OCI-LY3 (cell line): ENCODE measurements around the gene TMEM114.

Experiments used
- H2AFZ ChIP-seq: fragments of 200-600, 300-600 bp; shearing (Covaris generic); 2 replicates; pipeline ENCODE4 v1.6.0; 2014; ENCODE audit warnings: antibody characterized with exemption, low read depth, low read length
- H3K27ac ChIP-seq: fragments of 200-600, 300-600 bp; sonication (generic); 2 replicates; pipeline ENCODE4 v1.5.1; 2014; ENCODE audit warnings: mild to moderate bottlenecking, low read length, moderate library complexity, mixed read lengths
- H3K27me3 ChIP-seq: fragments of 200-600, 300-600 bp; sonication (generic); 2 replicates; pipeline ENCODE4 v1.6.1; 2014; ENCODE audit warnings: low read depth, low read length, mixed read lengths
- H3K36me3 ChIP-seq: fragments of 200-600, 300-600 bp; sonication (generic); replicated peaks from 2 replicates; pipeline ENCODE3; 2014; ENCODE audit warnings: low read depth, low read length, mixed read lengths
- H3K4me1 ChIP-seq: fragments of 300-600, 200-600 bp; sonication (generic); 2 replicates; pipeline ENCODE4 v1.6.1; 2014; ENCODE audit warnings: low read length, mixed read lengths
- H3K4me2 ChIP-seq: fragments of 200-600, 300-600 bp; sonication (generic); 2 replicates; pipeline ENCODE4 v1.6.1; 2014; ENCODE audit warnings: low read length, mixed read lengths
- H3K4me3 ChIP-seq: fragments of 300-600, 200-600 bp; sonication (generic); 2 replicates; pipeline ENCODE4 v1.5.1; 2014; ENCODE audit warnings: antibody characterized with exemption, mild to moderate bottlenecking, low read length, moderate library complexity
- H3K79me2 ChIP-seq: fragments of 300-600, 200-600 bp; shearing (Covaris generic); 2 replicates; pipeline ENCODE4 v1.6.1; 2014; ENCODE audit warnings: mild to moderate bottlenecking, low read length, mixed read lengths
- H3K9ac ChIP-seq: fragments of 300-600, 200-600 bp; shearing (Covaris generic); 2 replicates; pipeline ENCODE4 v1.6.0; 2014; ENCODE audit warnings: mild to moderate bottlenecking, low read length, moderate library complexity
- H3K9me3 ChIP-seq: fragments of 200-600, 300-600 bp; shearing (Covaris generic); 2 replicates; pipeline ENCODE4 v1.6.1; 2014; ENCODE audit warnings: low read length, mixed read lengths; ENCODE audit not compliant: insufficient read depth
- H4K20me1 ChIP-seq: fragments of 200-600, 300-600 bp; sonication (generic); 2 replicates; pipeline ENCODE4 v1.6.1; 2016; ENCODE audit warnings: low read length, mixed read lengths; ENCODE audit not compliant: insufficient read depth
- EZH2phosphoT487 ChIP-seq: fragments of 200-600 bp; shearing (Covaris generic); IDR thresholded peaks from 2 replicates; pipeline ENCODE4 v1.6.1; 2018; ENCODE audit warnings: antibody characterized with exemption, mixed run types, low read depth
- TF ChIP-seq, protein P1 (sequence below): fragments of 200-600, 300-600 bp; sonication (generic); IDR thresholded peaks from 2 replicates; pipeline ENCODE4 v1.5.1; 2014; ENCODE audit warnings: antibody characterized with exemption, low read length, low read depth

The TMEM114 gene

DNA sequence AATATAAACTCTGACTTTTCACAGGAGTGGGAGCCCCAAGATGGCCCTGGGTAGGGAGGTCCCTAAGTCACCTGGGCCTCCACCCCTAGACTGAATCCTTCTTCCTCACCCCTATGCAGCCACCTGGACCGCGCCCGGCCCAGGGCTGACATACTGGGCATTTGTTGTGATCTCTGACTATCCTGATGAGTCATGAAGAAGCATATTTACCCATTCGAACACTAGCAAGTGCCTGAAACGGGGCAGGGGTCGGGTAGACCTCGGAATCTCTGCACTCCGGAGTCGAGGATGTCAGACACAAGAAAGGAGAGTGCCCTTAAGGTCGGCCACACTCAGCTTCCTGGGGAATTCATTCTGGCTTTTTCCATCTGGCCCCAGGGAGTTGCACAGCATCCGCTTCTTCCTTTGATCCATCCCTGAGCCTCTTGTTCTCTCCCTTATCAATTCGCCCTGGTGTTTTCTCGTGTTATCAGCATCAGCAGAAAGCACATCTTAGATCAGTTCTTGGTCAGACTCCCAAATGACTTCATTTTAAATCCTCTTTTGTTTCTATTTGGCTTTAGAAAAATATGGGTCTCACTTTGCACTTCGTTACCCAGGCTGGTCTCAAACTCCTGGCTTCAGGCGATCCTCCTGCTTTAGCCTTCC, 41.6 kb upstream of the TMEM114 start:
- peaks cover 52% of the 10 kb centered on the region for H3K36me3 ChIP-seq
- H3K4me1 ChIP-seq = no peaks in the 10 kb centered on the region
- no peak overlapping the region for H3K27ac ChIP-seq
- H4K20me1 ChIP-seq = no peaks in the 10 kb centered on the region
- H2AFZ ChIP-seq = no peak overlapping the region
- no peaks in the 10 kb centered on the region for H3K9me3 ChIP-seq
- no peak for TF ChIP-seq EZH2phosphoT487
- TF ChIP-seq, protein P1, sequence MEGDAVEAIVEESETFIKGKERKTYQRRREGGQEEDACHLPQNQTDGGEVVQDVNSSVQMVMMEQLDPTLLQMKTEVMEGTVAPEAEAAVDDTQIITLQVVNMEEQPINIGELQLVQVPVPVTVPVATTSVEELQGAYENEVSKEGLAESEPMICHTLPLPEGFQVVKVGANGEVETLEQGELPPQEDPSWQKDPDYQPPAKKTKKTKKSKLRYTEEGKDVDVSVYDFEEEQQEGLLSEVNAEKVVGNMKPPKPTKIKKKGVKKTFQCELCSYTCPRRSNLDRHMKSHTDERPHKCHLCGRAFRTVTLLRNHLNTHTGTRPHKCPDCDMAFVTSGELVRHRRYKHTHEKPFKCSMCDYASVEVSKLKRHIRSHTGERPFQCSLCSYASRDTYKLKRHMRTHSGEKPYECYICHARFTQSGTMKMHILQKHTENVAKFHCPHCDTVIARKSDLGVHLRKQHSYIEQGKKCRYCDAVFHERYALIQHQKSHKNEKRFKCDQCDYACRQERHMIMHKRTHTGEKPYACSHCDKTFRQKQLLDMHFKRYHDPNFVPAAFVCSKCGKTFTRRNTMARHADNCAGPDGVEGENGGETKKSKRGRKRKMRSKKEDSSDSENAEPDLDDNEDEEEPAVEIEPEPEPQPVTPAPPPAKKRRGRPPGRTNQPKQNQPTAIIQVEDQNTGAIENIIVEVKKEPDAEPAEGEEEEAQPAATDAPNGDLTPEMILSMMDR = no peak
- H3K4me2 ChIP-seq = no peak overlapping the region
- H3K9ac ChIP-seq = no peak overlapping the region
- H3K79me2 ChIP-seq = no peaks in the 10 kb centered on the region; the same call in 1 of the 2 replicates
- no peak overlapping the region for H3K4me3 ChIP-seq
- H3K27me3 ChIP-seq = no peaks in the 10 kb centered on the region

DNA sequence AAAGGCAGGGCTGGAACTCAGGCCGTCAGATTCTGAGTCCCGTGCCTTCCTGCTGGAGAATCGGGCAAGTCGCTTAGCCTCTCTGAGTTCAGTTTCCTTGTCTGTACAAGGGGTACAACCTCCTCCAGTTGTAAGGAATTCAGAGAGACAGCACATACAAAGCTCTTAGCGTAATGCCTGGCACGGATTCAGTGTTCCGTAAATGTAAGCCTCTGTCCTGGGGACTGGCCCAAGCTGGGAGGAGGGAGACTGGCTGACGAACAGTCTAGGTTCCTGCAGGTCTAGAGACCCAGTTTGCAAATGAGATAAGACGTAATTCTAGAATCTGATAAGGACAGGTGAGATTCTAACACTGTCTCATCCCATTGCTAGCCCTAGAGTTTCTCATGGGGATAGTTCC, 41.1 kb upstream of the TMEM114 start:
- peaks cover 50% of the 10 kb centered on the region for H3K36me3 ChIP-seq
- H4K20me1 ChIP-seq = no peaks in the 10 kb centered on the region
- no peaks in the 10 kb centered on the region for H3K9me3 ChIP-seq
- H3K4me1 ChIP-seq = no peaks in the 10 kb centered on the region
- H3K4me2 ChIP-seq = no peak overlapping the region
- TF ChIP-seq, protein P1 = no peak
- TF ChIP-seq EZH2phosphoT487 = no peak
- no peak overlapping the region for H3K9ac ChIP-seq
- H3K27me3 ChIP-seq = no peaks in the 10 kb centered on the region
- H3K27ac ChIP-seq = no peak overlapping the region
- H3K79me2 ChIP-seq = no peaks in the 10 kb centered on the region; the same call in 1 of the 2 replicates
- H2AFZ ChIP-seq = no peak overlapping the region
- H3K4me3 ChIP-seq = no peak overlapping the region

DNA sequence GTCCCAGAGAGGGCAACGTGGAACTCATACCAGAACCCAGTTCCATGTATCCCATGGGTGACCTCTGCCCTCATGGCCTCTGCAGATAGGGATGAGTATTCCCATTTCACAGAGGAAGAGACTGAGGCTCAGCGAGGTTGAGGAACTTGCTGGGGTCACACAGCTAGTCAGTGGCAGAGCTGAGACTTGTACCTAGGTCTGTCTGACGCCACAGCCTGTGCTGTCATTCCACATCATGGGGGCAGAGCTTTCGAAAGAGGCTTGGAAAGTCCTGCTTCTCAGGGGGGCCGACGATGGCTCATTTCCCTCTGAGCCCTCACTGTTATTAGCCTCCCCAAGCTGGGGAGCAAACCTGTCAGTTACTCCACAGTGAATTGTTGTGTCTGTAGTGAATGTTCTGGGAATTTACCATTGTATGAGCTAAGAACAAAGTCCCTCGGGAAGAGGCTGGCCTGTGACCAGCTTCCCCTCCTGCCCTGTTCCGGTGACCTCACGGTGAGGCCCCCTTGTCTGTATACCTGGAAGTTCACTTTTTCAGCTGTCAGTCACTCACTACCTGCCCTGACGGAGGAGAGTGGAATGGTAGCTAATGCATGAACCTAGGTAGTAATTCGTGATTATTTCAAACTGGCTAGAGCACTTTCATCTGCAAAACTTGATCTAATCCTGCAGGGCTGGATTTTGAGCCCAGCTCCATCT, 40.1 kb upstream of the TMEM114 start:
- TF ChIP-seq, protein P1 = no peak
- TF ChIP-seq EZH2phosphoT487 = no peak
- Histone ChIP-seq H3K4me3 (no peak overlapping the region), H3K79me2 (peaks cover 6% of the 10 kb centered on the region; the same call in 1 of the 2 replicates), H3K4me1 (no peaks in the 10 kb centered on the region), H3K36me3 (peaks cover 55% of the 10 kb centered on the region), H3K27me3 (no peaks in the 10 kb centered on the region), H3K27ac (no peak overlapping the region), H2AFZ (no peak overlapping the region), H4K20me1 (no peaks in the 10 kb centered on the region), H3K4me2 (no peak overlapping the region), H3K9me3 (no peaks in the 10 kb centered on the region), H3K9ac (no peak overlapping the region)

DNA sequence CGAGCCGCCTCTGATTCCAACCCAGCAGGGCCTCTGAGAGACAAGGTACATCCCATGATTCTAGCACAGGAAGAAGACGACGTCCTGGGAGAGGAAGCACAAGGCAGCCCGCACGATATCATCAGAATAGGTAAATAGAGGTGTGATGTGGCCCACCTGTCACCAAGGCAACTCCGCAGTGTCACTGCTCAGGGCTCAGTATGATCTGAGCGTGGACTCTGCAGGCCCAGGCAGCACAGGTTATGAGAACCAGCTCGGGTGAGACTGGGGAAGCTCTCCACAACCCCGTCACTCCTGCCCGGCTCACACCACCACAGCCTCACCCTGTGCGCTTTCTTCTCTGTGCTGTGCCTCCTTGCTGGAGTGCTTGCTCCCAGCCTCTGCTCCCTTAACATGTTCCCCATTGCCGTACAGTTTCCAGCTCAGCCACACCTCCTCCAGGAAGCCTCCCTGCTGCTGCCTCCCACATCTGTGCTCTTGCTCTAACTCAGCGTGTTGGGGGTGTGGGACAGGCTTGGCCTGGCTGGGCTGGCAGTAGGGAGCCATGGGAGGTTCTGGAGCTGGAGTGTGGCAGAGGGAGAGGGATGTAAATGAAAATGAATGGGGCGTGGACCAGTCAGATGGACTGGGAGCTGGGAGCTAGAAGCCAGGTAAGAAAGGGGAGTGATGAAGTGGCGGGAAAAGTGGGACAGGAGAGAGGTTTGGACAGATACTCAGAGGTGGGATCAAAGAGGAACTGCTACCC, 38.8 kb upstream of the TMEM114 start:
- H4K20me1 ChIP-seq = no peaks in the 10 kb centered on the region
- no peak overlapping the region for H2AFZ ChIP-seq
- H3K9me3 ChIP-seq = no peaks in the 10 kb centered on the region
- no peak overlapping the region for H3K9ac ChIP-seq
- TF ChIP-seq, protein P1 = no peak
- no peak for TF ChIP-seq EZH2phosphoT487
- no peaks in the 10 kb centered on the region for H3K27me3 ChIP-seq
- H3K4me2 ChIP-seq = no peak overlapping the region
- no peak overlapping the region for H3K27ac ChIP-seq
- H3K79me2 ChIP-seq = peaks cover 10% of the 10 kb centered on the region
- H3K36me3 ChIP-seq = peaks cover 50% of the 10 kb centered on the region
- no peak overlapping the region for H3K4me3 ChIP-seq
- no peaks in the 10 kb centered on the region for H3K4me1 ChIP-seq
